ENCODE results near the gene TMEM207. TPM values are rescaled to one million over a fixed set of nuclear protein-coding genes. Genes with fewer than 3 reads are reported as not detected.

Gene TMEM207
- total RNA-seq, 2 donors from 2014 or later = not detected

DNA sequence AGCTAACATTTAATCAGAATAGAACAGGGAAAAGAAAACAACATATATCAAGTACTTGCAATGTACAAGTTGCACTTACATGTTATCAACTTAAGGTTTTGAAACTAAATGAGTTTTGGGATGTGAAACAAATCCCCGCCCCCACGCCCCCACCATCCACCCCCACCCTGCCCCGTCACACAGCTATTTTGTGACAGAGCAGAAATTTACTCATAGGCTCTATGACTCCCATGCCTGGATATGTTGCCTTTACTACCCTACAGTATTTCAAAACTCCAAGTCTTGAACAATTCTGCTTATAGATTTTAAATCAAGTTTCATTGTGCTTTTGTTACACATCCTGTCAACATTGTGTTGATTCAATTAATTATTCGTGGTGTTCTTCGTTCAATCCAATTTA is 46.1 kb upstream of the TMEM207 start:
- ATAC-seq (ENCODE audit: insufficient number of reproducible peaks, low FRiP score, low read depth) (no peak), DNase-seq (ENCODE audit: low spot score) (no peak)
- no peaks in the 10 kb centered on the region for H3K4me1 ChIP-seq (ENCODE audit: control insufficient read depth in 1 of 2, low read depth in 2 of 2)
- no peaks in the 10 kb centered on the region for H3K9me3 ChIP-seq
- H3K36me3 ChIP-seq = no peaks in the 10 kb centered on the region
- H3K27me3 ChIP-seq (replicated peaks; ENCODE audit: insufficient read depth) = no peaks in the 10 kb centered on the region
- H3K4me3 ChIP-seq = no peak overlapping the region
- TF ChIP-seq, protein P1, sequence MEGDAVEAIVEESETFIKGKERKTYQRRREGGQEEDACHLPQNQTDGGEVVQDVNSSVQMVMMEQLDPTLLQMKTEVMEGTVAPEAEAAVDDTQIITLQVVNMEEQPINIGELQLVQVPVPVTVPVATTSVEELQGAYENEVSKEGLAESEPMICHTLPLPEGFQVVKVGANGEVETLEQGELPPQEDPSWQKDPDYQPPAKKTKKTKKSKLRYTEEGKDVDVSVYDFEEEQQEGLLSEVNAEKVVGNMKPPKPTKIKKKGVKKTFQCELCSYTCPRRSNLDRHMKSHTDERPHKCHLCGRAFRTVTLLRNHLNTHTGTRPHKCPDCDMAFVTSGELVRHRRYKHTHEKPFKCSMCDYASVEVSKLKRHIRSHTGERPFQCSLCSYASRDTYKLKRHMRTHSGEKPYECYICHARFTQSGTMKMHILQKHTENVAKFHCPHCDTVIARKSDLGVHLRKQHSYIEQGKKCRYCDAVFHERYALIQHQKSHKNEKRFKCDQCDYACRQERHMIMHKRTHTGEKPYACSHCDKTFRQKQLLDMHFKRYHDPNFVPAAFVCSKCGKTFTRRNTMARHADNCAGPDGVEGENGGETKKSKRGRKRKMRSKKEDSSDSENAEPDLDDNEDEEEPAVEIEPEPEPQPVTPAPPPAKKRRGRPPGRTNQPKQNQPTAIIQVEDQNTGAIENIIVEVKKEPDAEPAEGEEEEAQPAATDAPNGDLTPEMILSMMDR (IDR thresholded peaks at IDR 0.05) = no peak
- H3K27ac ChIP-seq = no peak overlapping the region

- no peaks in the 10 kb centered on the region for H3K27me3 ChIP-seq (replicated peaks; ENCODE audit: insufficient read depth)
- no peaks in the 10 kb centered on the region for H3K9me3 ChIP-seq
- H3K27ac ChIP-seq = no peak overlapping the region
- H3K4me3 ChIP-seq = no peak overlapping the region
- no peaks in the 10 kb centered on the region for H3K4me1 ChIP-seq (ENCODE audit: control insufficient read depth in 1 of 2, low read depth in 2 of 2)
- no peak for ATAC-seq (ENCODE audit: insufficient number of reproducible peaks, low FRiP score, low read depth)
- no peaks in the 10 kb centered on the region for H3K36me3 ChIP-seq
- DNase-seq (ENCODE audit: low spot score) = no peak
- TF ChIP-seq, protein P1 (IDR thresholded peaks at IDR 0.05) = no peak
These were observed 45.7 kb upstream of the TMEM207 start for GRCh38 chr3:190495354-190495753.

- Histone ChIP-seq H3K9me3 (no peaks in the 10 kb centered on the region), H3K27me3 (replicated peaks; ENCODE audit: insufficient read depth) (no peaks in the 10 kb centered on the region), H3K4me1 (ENCODE audit: control insufficient read depth in 1 of 2, low read depth in 2 of 2) (no peaks in the 10 kb centered on the region), H3K4me3 (no peak overlapping the region), H3K36me3 (no peaks in the 10 kb centered on the region), H3K27ac (no peak overlapping the region)
- DNase-seq (ENCODE audit: low spot score) = no peak
- no peak for ATAC-seq (ENCODE audit: insufficient number of reproducible peaks, low FRiP score, low read depth)
- TF ChIP-seq, protein P1 (IDR thresholded peaks at IDR 0.05) = no peak
These were observed 45.2 kb upstream of the TMEM207 start for GRCh38 chr3:190494907-190495306.

- Histone ChIP-seq H3K36me3 (no peaks in the 10 kb centered on the region), H3K27me3 (replicated peaks; ENCODE audit: insufficient read depth) (no peaks in the 10 kb centered on the region), H3K4me3 (no peak overlapping the region), H3K4me1 (ENCODE audit: control insufficient read depth in 1 of 2, low read depth in 2 of 2) (no peaks in the 10 kb centered on the region), H3K27ac (no peak overlapping the region), H3K9me3 (no peaks in the 10 kb centered on the region)
- no peak for DNase-seq (ENCODE audit: low spot score)
- TF ChIP-seq, protein P1 (IDR thresholded peaks at IDR 0.05) = no peak
- ATAC-seq (ENCODE audit: insufficient number of reproducible peaks, low FRiP score, low read depth) = no peak
These were observed 43.3 kb upstream of the TMEM207 start for GRCh38 chr3:190492966-190493365.

DNA sequence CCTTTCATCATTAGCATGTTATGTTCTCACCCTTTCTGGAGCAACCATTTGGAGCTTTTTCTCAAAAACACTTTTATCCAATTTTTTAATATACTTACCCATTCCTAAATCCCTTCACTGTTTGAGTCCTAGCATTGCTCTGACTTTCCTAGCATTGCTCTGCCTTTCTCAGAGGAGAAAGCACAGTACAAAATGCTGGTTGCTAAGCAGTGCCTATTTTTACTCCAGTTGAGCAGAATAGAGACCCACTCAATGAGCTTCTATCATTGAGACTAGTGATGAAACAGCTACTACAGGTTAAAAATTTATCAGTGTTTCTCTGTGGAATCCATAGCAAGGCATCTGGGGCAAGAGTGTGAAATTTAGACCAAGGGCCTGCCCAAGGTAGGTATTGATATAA is 42.4 kb upstream of the TMEM207 start:
- no peak for ATAC-seq (ENCODE audit: insufficient number of reproducible peaks, low FRiP score, low read depth)
- H3K4me1 ChIP-seq (ENCODE audit: control insufficient read depth in 1 of 2, low read depth in 2 of 2) = no peaks in the 10 kb centered on the region

More for the DNA sequence above, 42.4 kb upstream of the TMEM207 start:
- H3K27ac ChIP-seq = no peak overlapping the region
- TF ChIP-seq, protein P1 (IDR thresholded peaks at IDR 0.05) = no peak
- H3K27me3 ChIP-seq (replicated peaks; ENCODE audit: insufficient read depth) = no peaks in the 10 kb centered on the region
- H3K36me3 ChIP-seq = no peaks in the 10 kb centered on the region
- no peak for DNase-seq (ENCODE audit: low spot score)
- H3K4me3 ChIP-seq = no peak overlapping the region
- no peaks in the 10 kb centered on the region for H3K9me3 ChIP-seq

All from thoracic aorta (tissue), 2 donors.